Testis (tissue), 3 donors: Measurements from ENCODE around the gene POLR2J. TPM values are rescaled to one million over a fixed set of nuclear protein-coding genes. Genes with fewer than 3 reads are reported as not detected.

Experiments used
- DNase-seq: peaks from one replicate; pipeline ENCODE4 v3.0.0-alpha.2; 2019
- H3K27ac ChIP-seq, 2 donors: fragments of 200-600 bp; sonication (generic); one replicate each; pipeline ENCODE4 v1.5.1; 2019
- H3K27me3 ChIP-seq: fragments of 200-600 bp; sonication (generic); one replicate; pipeline ENCODE4 v1.5.1; 2019
- H3K36me3 ChIP-seq: fragments of 200-600 bp; sonication (generic); one replicate; pipeline ENCODE4 v1.5.1; 2017; ENCODE audit warnings: low read depth; ENCODE audit errors: missing control alignments
- H3K4me1 ChIP-seq: fragments of 200-600 bp; sonication (generic); one replicate; pipeline ENCODE4 v1.5.1; 2019
- H3K4me3 ChIP-seq, 2 donors: fragments of 200-600 bp; sonication (generic); one replicate each; pipeline ENCODE4 v1.5.1; 2017 to 2019
- H3K9me3 ChIP-seq: fragments of 200-600 bp; sonication (generic); one replicate; pipeline ENCODE4 v1.5.1; 2017
- CTCF ChIP-seq, 3 experiments: fragments of 450-650 bp in 2 of 3; fragments of 200-600 bp in 1 of 3; sonication (generic) in 1 of 3; IDR thresholded peaks; one replicate each; pipeline ENCODE4 v1.5.1; 2016 to 2019; ENCODE audit warnings: antibody characterized with exemption in 3 of 3, mild to moderate bottlenecking in 2 of 3, moderate library complexity in 1 of 3
- POLR2A ChIP-seq: fragments of 450-650 bp; IDR thresholded peaks from one replicate; pipeline ENCODE4 v1.6.1; 2017; ENCODE audit warnings: antibody characterized with exemption, mild to moderate bottlenecking, moderate library complexity
- WGBS, 2 donors: methylation state at CpG; one replicate each; pipeline ENCODE4 v1.1.5; 2018; 5-methylcytosine and 5-hydroxymethylcytosine counted together
- intact Hi-C: fragments of 100-400 bp; cut with DNase I; formaldehyde crosslinking; loops from one replicate; pipeline ENCODE4 v1.15.1; 2023; ENCODE audit warnings: low total_unique reads
- polyA plus RNA-seq: library from polyadenylated mRNA; stranded (reverse); fragments of 350-450 nt; fragmentation: Illumina TruSeq; extraction: RNeasy Lipid Tissue Mini Kit (QIAGEN cat#74804); gene quantifications from one replicate; pipeline ENCODE4 v1.2.3, GENCODE V29; 2014; ENCODE audit warnings: low read depth, low replicate concordance; ENCODE audit not compliant: insufficient read depth
- total RNA-seq, 2 donors: library from RNA; depleted of rRNA; stranded (reverse); fragments of >200 nt; gene quantifications; one replicate each; pipeline ENCODE4 v1.2.3, GENCODE V29; 2016

Gene POLR2J
- total and polyA plus RNA-seq, 3 donors from 2014 or later, result 33.9 to 73.1 (median 46.0) TPM

DNA sequence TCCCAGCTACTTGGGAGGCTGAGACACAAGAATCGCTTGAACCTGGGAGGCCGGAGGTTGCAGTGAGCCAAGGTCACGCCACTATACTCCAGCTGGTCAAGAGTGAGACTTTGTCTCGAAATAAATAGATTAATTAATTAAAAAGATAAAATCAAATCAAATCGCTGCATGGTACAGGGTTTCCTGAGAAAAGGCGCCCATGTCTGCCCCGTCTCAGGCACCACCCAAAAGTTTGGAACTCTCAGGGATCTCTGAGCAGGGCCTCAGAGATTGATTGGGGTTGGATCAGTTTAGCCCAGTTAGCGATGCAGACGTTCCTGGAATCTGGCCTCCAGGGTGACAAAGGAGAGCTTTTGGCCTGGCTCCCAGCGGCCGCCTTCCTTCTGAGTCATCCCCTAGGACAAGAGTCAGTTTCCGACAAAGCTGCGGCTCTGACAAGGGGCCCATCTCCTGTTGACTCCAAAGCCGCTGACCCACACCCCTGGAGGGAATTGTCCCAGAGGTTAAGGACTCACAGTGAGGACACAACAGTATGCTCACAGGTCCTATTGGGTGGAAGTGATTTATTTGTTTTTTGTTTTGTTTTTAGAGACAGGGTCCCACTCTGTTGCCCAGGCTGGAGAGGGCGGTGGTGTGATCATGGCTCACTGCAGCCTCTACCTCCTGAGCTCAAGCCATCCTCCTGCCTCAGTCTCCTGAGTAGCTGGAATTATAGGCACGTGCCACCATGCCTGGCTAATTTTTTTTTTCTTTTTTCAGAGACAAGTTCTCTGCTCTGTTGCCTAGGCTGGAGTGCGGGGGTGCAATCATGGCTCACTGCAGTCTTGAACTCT, 38.5 kb downstream of the POLR2J start:
- Histone ChIP-seq H3K27me3 (no peaks in the 10 kb centered on the region), H3K9me3 (no peaks in the 10 kb centered on the region), H3K4me3 (no peak overlapping the region), H3K27ac (no peak overlapping the region), H3K4me1 (no peaks in the 10 kb centered on the region), H3K36me3 (no peaks in the 10 kb centered on the region)
- intact Hi-C loops, result no loop called here
- DNase-seq, result no peak
- 83 to 95% methylated on average over 15 to 17 of the region's 17 CpGs for WGBS, 2 donors
- TF ChIP-seq POLR2A, result no peak
- no peak for TF ChIP-seq CTCF (IDR thresholded peaks at IDR 0.05)

- Histone ChIP-seq H3K27me3 (no peaks in the 10 kb centered on the region), H3K36me3 (no peaks in the 10 kb centered on the region), H3K9me3 (no peaks in the 10 kb centered on the region), H3K4me3 (no peak overlapping the region), H3K4me1 (peaks cover 6% of the 10 kb centered on the region), H3K27ac (no peak overlapping the region)
- DNase-seq, result no peak
- no peak for TF ChIP-seq POLR2A
- no peak for TF ChIP-seq CTCF (IDR thresholded peaks at IDR 0.05)
- intact Hi-C loops, result no loop called here
- 92 to 94% methylated on average over 10 of the region's 10 CpGs for WGBS, 2 donors
Observed at GRCh38 chr7:102436118-102436517, 42.6 kb downstream of the POLR2J start.

GRCh38 chr7:102434039-102434486, 44.7 kb downstream of the POLR2J start:
- TF ChIP-seq POLR2A (no peak), CTCF (IDR thresholded peaks at IDR 0.05) (no peak)
- peaks cover 6% of the 10 kb centered on the region for H3K4me1 ChIP-seq
- no peak overlapping the region for H3K27ac ChIP-seq
- no peaks in the 10 kb centered on the region for H3K36me3 ChIP-seq
- no peaks in the 10 kb centered on the region for H3K27me3 ChIP-seq
- H3K9me3 ChIP-seq, result no peaks in the 10 kb centered on the region
- H3K4me3 ChIP-seq, result peak overlapping the region; percentile 71 to 73
- no peak for DNase-seq
- intact Hi-C loops, result no loop called here
- WGBS, 2 donors, result 29 to 30% methylated on average over 9 of the region's 9 CpGs

DNA sequence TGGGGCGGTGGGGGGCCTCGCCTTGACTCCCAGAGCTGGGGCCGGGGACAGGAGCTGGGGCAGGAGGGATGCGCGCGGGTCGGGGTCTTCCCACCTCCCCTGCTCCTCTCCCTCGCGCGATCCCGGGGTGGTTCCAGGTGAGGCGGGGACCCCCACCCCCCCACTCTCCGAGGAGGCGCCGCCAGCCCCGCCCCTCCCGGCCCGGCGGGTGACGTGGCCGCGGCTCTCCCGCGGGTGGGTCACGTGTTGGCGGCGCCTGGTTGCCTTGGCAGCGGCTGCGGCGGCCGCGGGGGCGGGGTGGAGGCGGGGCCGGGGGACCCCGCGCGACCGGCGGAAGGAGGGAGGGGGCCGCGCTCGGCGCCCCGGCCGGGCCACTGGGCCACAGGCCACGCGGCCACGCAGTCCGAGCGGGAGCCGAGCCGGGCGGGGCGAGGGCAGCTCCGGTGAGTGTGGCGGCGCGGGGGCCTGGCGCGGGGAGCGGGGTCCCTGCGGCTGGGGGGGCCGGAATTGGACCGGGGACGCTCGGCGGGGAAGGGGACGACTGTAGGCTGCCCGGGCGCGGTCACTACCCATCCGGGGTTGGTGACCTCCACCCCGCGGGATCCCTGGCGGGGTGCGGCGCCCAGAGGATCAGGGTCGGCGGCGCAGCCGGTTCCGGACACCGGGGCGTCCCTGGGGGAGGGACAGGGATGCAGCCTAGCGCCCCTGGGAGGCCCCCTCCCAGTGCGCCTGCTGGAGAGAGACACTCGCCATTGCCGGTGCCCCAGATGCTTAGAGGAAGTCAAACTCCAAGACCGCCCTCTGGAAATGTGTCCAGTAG, 45.3 kb downstream of the POLR2J start, which contains the start of gene ORAI2:
Gene ORAI2 (plus strand): TSS at position 357 of the 820 bp plus-strand sequence. CDS start 5,382 bp downstream, outside the sequence.
- Histone ChIP-seq H3K36me3 (no peaks in the 10 kb centered on the region), H3K27ac (peak within 1 kb of the TSS in 1 of 2 donors; percentile 64), H3K27me3 (no peaks in the 10 kb centered on the region), H3K9me3 (no peaks in the 10 kb centered on the region), H3K4me3 (peak within 1 kb of the TSS; percentile 71 to 73), H3K4me1 (peaks cover 6% of the 10 kb centered on the region)
- 0 to 1% methylated on average over 4 to 44 of the region's 90 CpGs for WGBS, 2 donors
- TF ChIP-seq CTCF (IDR thresholded peaks at IDR 0.05), result no peak
- intact Hi-C loops, result no loop called here
- peak; percentile 83 for DNase-seq
